ENCODE results near the gene USP17L19.
"Not testable (repeated sequence)": the region's sequence is repeated elsewhere in the genome, so short reads cannot be mapped to it uniquely, and the experiment has no call there.

The USP17L19 gene, protein sequence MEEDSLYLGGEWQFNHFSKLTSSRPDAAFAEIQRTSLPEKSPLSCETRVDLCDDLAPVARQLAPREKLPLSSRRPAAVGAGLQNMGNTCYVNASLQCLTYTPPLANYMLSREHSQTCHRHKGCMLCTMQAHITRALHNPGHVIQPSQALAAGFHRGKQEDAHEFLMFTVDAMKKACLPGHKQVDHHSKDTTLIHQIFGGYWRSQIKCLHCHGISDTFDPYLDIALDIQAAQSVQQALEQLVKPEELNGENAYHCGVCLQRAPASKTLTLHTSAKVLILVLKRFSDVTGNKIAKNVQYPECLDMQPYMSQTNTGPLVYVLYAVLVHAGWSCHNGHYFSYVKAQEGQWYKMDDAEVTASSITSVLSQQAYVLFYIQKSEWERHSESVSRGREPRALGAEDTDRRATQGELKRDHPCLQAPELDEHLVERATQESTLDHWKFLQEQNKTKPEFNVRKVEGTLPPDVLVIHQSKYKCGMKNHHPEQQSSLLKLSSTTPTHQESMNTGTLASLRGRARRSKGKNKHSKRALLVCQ

GRCh38 chr4:9253078-9253477 lies at the start of gene USP17L19:
USP17L19 (plus strand) TSS chr4:9253378; CDS start chr4:9253378, 0 bp downstream.
- in situ Hi-C loops (cut with MboI; ENCODE audit: low pct_unique_long_range_greater_than_20kb, low sequenced_read_pairs); DNase-seq: not testable (repeated sequence)

GRCh38 chr4:9210357-9210756 lies 42.8 kb upstream of the USP17L19 start, which contains the start of gene USP17L10:
USP17L10 (plus strand) TSS chr4:9210657; CDS start chr4:9210657, 0 bp downstream.
- DNase-seq; in situ Hi-C loops (cut with MboI; ENCODE audit: low pct_unique_long_range_greater_than_20kb, low sequenced_read_pairs): not testable (repeated sequence)

- in situ Hi-C loops (cut with MboI; ENCODE audit: low pct_unique_long_range_greater_than_20kb, low sequenced_read_pairs); DNase-seq: not testable (repeated sequence)
Observed at GRCh38 chr4:9214701-9215100, 38.5 kb upstream of the USP17L19 start.

GRCh38 chr4:9215105-9215504 lies 38.1 kb upstream of the USP17L19 start, which contains the start of gene USP17L11:
USP17L11 (plus strand) TSS chr4:9215405; CDS start chr4:9215405, 0 bp downstream.
- DNase-seq; in situ Hi-C loops (cut with MboI; ENCODE audit: low pct_unique_long_range_greater_than_20kb, low sequenced_read_pairs): not testable (repeated sequence)

- DNase-seq; in situ Hi-C loops (cut with MboI; ENCODE audit: low pct_unique_long_range_greater_than_20kb, low sequenced_read_pairs): not testable (repeated sequence)
Observed at GRCh38 chr4:9219852-9220251, 33.3 kb upstream of the USP17L19 start, which contains the start of gene USP17L12. USP17L12 (plus strand) TSS chr4:9220152; CDS start chr4:9220152, 0 bp downstream.

DNA sequence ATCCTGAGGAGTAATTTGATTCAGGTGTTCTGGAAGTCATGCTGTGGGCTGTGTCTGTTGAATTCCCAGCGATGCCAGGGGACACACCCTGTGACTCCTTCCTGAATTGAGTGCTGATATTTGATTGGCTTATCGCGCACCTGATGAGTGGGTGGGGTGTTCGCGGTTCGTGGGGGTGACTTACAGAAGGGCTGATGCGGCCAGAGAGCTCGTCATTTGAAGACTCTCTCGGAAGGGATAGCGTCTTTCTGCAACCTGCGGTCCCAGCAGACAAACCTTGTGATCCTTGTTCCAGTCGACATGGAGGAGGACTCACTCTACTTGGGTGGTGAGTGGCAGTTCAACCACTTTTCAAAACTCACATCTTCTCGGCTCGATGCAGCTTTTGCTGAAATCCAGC lies 28.6 kb upstream of the USP17L19 start, which contains the start of gene USP17L13:
Gene USP17L13, plus strand, starts transcription at position 301 of the 400 bp plus-strand sequence. Its CDS starts 0 bp downstream, at position 301.
- in situ Hi-C loops (cut with MboI; ENCODE audit: low pct_unique_long_range_greater_than_20kb, low sequenced_read_pairs) = not testable (repeated sequence)

DNA sequence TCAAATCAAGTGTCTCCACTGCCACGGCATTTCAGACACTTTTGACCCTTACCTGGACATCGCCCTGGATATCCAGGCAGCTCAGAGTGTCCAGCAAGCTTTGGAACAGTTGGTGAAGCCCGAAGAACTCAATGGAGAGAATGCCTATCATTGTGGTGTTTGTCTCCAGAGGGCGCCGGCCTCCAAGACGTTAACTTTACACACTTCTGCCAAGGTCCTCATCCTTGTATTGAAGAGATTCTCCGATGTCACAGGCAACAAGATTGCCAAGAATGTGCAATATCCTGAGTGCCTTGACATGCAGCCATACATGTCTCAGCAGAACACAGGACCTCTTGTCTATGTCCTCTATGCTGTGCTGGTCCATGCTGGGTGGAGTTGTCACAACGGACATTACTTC lies 22.9 kb upstream of the USP17L19 start:
- DNase-seq; in situ Hi-C loops (cut with MboI; ENCODE audit: low pct_unique_long_range_greater_than_20kb, low sequenced_read_pairs): not testable (repeated sequence)

More for the DNA sequence above, 28.6 kb upstream of the USP17L19 start, which contains the start of gene USP17L13:
- not testable (repeated sequence) for DNase-seq

- in situ Hi-C loops (cut with MboI; ENCODE audit: low pct_unique_long_range_greater_than_20kb, low sequenced_read_pairs); DNase-seq: not testable (repeated sequence)
Observed at GRCh38 chr4:9234085-9234484, 19.1 kb upstream of the USP17L19 start, which contains the start of gene USP17L15. USP17L15 (plus strand) TSS chr4:9234385; CDS start chr4:9234385, 0 bp downstream.

DNA sequence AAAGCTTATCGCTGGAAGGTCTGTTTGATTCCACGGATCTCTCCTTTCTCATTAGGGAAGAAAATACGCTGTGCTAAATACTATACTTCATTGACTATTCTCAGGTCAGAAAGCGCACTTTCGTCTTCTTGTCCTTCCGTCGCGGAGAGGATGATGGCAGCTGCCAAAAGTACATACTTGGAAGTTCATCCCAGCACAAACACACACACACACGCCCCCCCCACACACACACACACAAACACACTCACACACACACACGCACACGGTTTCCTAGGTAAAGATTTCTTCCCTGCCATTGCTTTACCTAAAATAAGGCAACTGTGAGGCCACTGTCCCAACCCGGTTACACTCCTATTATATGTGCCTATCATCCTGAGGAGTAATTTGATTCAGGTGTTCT lies 14.7 kb upstream of the USP17L19 start:
- DNase-seq; in situ Hi-C loops (cut with MboI; ENCODE audit: low pct_unique_long_range_greater_than_20kb, low sequenced_read_pairs): not testable (repeated sequence)

DNA sequence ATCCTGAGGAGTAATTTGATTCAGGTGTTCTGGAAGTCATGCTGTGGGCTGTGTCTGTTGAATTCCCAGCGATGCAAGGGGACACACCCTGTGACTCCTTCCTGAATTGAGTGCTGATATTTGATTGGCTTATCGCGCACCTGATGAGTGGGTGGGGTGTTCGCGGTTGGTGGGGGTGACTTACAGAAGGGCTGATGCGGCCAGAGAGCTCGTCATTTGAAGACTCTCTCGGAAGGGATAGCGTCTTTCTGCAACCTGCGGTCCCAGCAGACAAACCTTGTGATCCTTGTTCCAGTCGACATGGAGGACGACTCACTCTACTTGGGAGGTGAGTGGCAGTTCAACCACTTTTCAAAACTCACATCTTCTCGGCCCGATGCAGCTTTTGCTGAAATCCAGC lies 9.6 kb upstream of the USP17L19 start, which contains the start of gene USP17L17:
Gene USP17L17, plus strand, starts transcription at position 301 of the 400 bp plus-strand sequence. Its CDS starts 0 bp downstream, at position 301.
- DNase-seq; in situ Hi-C loops (cut with MboI; ENCODE audit: low pct_unique_long_range_greater_than_20kb, low sequenced_read_pairs): not testable (repeated sequence)

- in situ Hi-C loops (cut with MboI; ENCODE audit: low pct_unique_long_range_greater_than_20kb, low sequenced_read_pairs) = not testable (repeated sequence)
Observed at GRCh38 chr4:9247953-9248680, 5.1 kb upstream of the USP17L19 start, which contains the start of gene USP17L18. USP17L18 (plus strand) TSS chr4:9248630; CDS start chr4:9248630, 0 bp downstream.

DNA sequence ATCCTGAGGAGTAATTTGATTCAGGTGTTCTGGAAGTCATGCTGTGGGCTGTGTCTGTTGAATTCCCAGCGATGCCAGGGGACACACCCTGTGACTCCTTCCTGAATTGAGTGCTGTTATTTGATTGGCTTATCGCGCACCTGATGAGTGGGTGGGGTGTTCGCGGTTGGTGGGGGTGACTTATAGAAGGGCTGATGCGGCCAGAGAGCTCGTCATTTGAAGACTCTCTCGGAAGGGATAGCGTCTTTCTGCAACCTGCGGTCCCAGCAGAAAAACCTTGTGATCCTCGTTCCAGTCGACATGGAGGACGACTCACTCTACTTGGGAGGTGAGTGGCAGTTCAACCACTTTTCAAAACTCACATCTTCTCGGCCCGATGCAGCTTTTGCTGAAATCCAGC lies 4.6 kb downstream of the USP17L19 start, which contains the start of gene USP17L20:
Gene USP17L20, plus strand, starts transcription at position 301 of the 400 bp plus-strand sequence. Its CDS starts 0 bp downstream, at position 301.
- in situ Hi-C loops (cut with MboI; ENCODE audit: low pct_unique_long_range_greater_than_20kb, low sequenced_read_pairs); DNase-seq: not testable (repeated sequence)

More at GRCh38 chr4:9247953-9248680, 5.1 kb upstream of the USP17L19 start, which contains the start of gene USP17L18:
- not testable (repeated sequence) for DNase-seq

GRCh38 chr4:9262572-9262971 lies 9.4 kb downstream of the USP17L19 start, which contains the start of gene USP17L21:
USP17L21 (plus strand) TSS chr4:9262872; CDS start chr4:9262872, 0 bp downstream.
- in situ Hi-C loops (cut with MboI; ENCODE audit: low pct_unique_long_range_greater_than_20kb, low sequenced_read_pairs) = not testable (repeated sequence)

GRCh38 chr4:9267319-9267718 lies 14.1 kb downstream of the USP17L19 start, which contains the start of gene USP17L22:
USP17L22 (plus strand) TSS chr4:9267619; CDS start chr4:9267619, 0 bp downstream.
- DNase-seq; in situ Hi-C loops (cut with MboI; ENCODE audit: low pct_unique_long_range_greater_than_20kb, low sequenced_read_pairs): not testable (repeated sequence)

More at GRCh38 chr4:9262572-9262971, 9.4 kb downstream of the USP17L19 start, which contains the start of gene USP17L21:
- not testable (repeated sequence) for DNase-seq

DNA sequence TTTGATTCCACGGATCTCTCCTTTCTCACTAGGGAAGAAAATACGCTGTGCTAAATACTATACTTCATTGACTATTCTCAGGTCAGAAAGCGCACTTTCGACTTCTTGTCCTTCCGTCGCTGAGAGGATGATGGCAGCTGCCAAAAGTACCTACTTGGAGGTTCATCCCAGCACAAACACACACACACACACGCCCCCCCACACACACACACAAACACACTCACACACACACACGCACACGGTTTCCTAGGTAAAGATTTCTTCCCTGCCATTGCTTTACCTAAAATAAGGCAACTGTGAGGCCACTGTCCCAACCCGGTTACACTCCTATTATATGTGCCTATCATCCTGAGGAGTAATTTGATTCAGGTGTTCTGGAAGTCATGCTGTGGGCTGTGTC lies 18.5 kb downstream of the USP17L19 start:
- DNase-seq; in situ Hi-C loops (cut with MboI; ENCODE audit: low pct_unique_long_range_greater_than_20kb, low sequenced_read_pairs): not testable (repeated sequence)
